ENCODE data around the gene KIF24.
"Not testable (repeated sequence)": the region's sequence is repeated elsewhere in the genome, so short reads cannot be mapped to it uniquely, and the experiment has no call there.

The KIF24 gene

GRCh38 chr9:34317436-34317835 lies 11.6 kb downstream of the KIF24 start:
- Histone ChIP-seq H3K36me3 (replicated peaks) (no peaks in the 10 kb centered on the region), H3K4me3 (ENCODE audit: low read depth, low read length) (no peak overlapping the region), H3K27ac (no peak overlapping the region), H3K27me3 (replicated peaks) (no peaks in the 10 kb centered on the region)
- no peak for TF ChIP-seq CTCF (IDR thresholded peaks at IDR 0.05; ENCODE audit: low read depth, low read length, missing control alignments)
- no peak for DNase-seq
- in situ Hi-C loops (cut with HindIII; ENCODE audit: low pct_ligation_motif_present, low sequenced_read_pairs) = no loop called here

DNA sequence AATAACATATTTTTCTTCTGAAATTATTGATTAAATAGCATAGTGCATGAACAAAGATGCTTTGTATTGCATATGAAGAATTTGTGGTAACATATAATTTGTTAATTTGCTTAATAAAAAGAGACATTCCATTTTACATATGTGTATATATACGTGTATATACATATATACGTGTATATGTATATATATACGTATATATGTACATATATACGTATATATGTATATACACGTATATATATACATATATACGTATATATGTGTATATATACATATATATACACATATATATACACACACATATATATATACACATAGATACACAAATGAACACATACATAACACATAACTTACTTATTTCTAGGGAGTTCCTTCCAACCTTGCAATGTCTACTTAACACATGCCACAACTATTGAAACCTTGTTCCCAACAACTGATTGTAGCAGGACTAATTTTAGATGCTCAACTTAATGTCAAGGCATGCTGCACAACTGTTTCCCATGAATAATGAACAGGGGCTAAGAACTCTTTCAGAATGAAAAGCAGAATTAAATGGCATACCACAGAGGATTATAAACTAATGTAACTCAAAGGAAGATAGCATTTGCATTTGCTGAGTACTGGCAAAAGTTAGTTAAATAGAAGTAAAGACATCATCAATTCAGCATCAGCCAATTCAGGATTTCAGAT lies 17.4 kb downstream of the KIF24 start:
- in situ Hi-C loops (cut with HindIII; ENCODE audit: low pct_ligation_motif_present, low sequenced_read_pairs) = no loop called here
- TF ChIP-seq CTCF (IDR thresholded peaks at IDR 0.05; ENCODE audit: low read depth, low read length, missing control alignments) = no peak
- no peaks in the 10 kb centered on the region for H3K27me3 ChIP-seq (replicated peaks)
- H3K27ac ChIP-seq = no peak overlapping the region
- no peaks in the 10 kb centered on the region for H3K36me3 ChIP-seq (replicated peaks)
- H3K4me3 ChIP-seq (ENCODE audit: low read depth, low read length) = no peak overlapping the region
- DNase-seq = no peak

GRCh38 chr9:34310215-34310614 lies 18.9 kb downstream of the KIF24 start:
- no peak for TF ChIP-seq CTCF (IDR thresholded peaks at IDR 0.05; ENCODE audit: low read depth, low read length, missing control alignments)
- Histone ChIP-seq H3K4me3 (ENCODE audit: low read depth, low read length) (no peak overlapping the region), H3K27me3 (replicated peaks) (no peaks in the 10 kb centered on the region), H3K27ac (no peak overlapping the region), H3K36me3 (replicated peaks) (no peaks in the 10 kb centered on the region)
- in situ Hi-C loops (cut with HindIII; ENCODE audit: low pct_ligation_motif_present, low sequenced_read_pairs) = no loop called here
- DNase-seq = no peak

DNA sequence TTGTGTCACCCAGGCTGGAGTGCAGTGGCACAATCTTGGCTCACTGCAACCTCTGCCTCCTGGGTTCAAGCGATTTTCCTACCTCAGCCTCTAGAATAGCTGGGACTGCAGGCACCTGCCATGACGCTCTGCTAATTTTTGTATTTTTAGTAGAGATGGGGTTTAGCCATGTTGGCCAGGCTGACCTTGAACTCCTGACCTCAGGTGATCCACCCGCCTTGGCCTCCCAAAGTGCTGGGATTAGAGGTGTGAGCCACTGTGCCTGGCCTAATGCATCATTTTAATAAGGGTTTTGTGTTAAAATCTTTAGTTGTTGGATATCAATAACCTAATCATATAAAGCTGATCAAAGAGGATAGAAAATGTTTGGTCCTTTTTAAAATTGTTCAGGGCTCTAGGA lies 20.8 kb downstream of the KIF24 start:
- H3K4me3 ChIP-seq (ENCODE audit: low read depth, low read length); DNase-seq; H3K27me3 ChIP-seq (replicated peaks); H3K27ac ChIP-seq; H3K36me3 ChIP-seq (replicated peaks); in situ Hi-C loops (cut with HindIII; ENCODE audit: low pct_ligation_motif_present, low sequenced_read_pairs): not testable (repeated sequence)

DNA sequence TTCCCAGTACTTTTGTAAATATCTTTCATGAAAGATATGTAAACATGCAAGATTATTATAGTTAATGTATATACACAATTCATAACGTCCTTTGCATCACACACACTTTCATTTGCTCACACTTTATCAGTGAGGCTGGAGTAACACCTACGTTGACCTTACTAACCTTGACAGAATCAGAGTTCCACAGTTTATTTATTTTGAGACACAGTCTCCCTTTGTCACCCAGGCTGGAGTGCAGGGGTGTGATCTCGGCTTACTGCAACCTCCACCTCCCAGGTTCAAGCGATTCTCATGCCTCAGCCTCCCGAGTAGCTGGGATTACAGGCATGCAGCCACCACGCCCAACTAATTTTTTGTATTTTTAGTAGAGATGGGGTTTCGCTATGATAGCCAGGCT lies 28.0 kb downstream of the KIF24 start:
- DNase-seq; H3K36me3 ChIP-seq (replicated peaks); H3K4me3 ChIP-seq (ENCODE audit: low read depth, low read length); H3K27me3 ChIP-seq (replicated peaks); H3K27ac ChIP-seq; in situ Hi-C loops (cut with HindIII; ENCODE audit: low pct_ligation_motif_present, low sequenced_read_pairs): not testable (repeated sequence)

GRCh38 chr9:34292552-34292951 lies 36.5 kb downstream of the KIF24 start:
- H3K27ac ChIP-seq = no peak overlapping the region
- H3K4me3 ChIP-seq (ENCODE audit: low read depth, low read length) = no peak overlapping the region
- no peak for DNase-seq
- no peaks in the 10 kb centered on the region for H3K27me3 ChIP-seq (replicated peaks)
- H3K36me3 ChIP-seq (replicated peaks) = no peaks in the 10 kb centered on the region
- no peak for TF ChIP-seq CTCF (IDR thresholded peaks at IDR 0.05; ENCODE audit: low read depth, low read length, missing control alignments)
- in situ Hi-C loops (cut with HindIII; ENCODE audit: low pct_ligation_motif_present, low sequenced_read_pairs) = no loop called here

DNA sequence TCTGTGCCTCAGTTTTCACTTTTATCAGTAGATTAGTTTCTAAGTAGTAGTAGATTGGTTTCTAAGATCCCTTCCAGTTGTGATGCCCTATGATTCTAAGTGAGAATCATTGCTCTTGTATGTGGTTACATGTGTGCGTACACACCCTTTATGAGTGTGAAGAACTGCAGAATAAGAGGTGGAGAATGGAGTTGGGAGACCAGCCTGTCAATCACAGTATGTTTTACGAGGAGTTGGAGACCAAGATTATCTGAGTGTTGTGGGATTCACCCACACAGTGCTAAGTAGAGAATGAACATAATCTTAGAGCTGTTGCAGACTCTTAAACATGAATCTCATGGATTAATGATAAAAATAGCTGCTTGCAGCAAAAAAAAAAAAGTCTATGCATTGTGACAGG lies 37.6 kb downstream of the KIF24 start:
- Histone ChIP-seq H3K4me3 (ENCODE audit: low read depth, low read length) (no peak overlapping the region), H3K27ac (no peak overlapping the region), H3K36me3 (replicated peaks) (no peaks in the 10 kb centered on the region), H3K27me3 (replicated peaks) (no peaks in the 10 kb centered on the region)
- no peak for DNase-seq
- in situ Hi-C loops (cut with HindIII; ENCODE audit: low pct_ligation_motif_present, low sequenced_read_pairs) = no loop called here
- no peak for TF ChIP-seq CTCF (IDR thresholded peaks at IDR 0.05; ENCODE audit: low read depth, low read length, missing control alignments)

Measured in brain microvascular endothelial cell (primary cell).